OCI-LY1 (cell line): ENCODE results near the gene LHX3.

Experiments
- H2AFZ ChIP-seq: fragments of 200-600 bp; sonication (generic), shearing (Covaris generic); 2 replicates; pipeline ENCODE4 v1.6.0; 2014; ENCODE audit warnings: antibody characterized with exemption, mild to moderate bottlenecking, low read length
- H3F3A ChIP-seq: fragments of 200-600 bp; sonication (generic), shearing (Covaris generic); 2 replicates; pipeline ENCODE4 v1.6.0; 2014; ENCODE audit warnings: mild to moderate bottlenecking, antibody characterized with exemption, low read length, moderate library complexity; ENCODE audit not compliant: insufficient read depth
- H3K27ac ChIP-seq: fragments of 200-600 bp; sonication (generic); 2 replicates; pipeline ENCODE4 v1.5.1; 2014; ENCODE audit warnings: low read length, mixed run types, mild to moderate bottlenecking, low read depth; ENCODE audit not compliant: poor library complexity, severe bottlenecking
- H3K27me3 ChIP-seq: fragments of 200-600 bp; sonication (generic); 2 replicates; pipeline ENCODE4 v1.6.0; 2014; ENCODE audit warnings: antibody characterized with exemption, mild to moderate bottlenecking, low read length, moderate library complexity; ENCODE audit not compliant: insufficient read depth
- H3K36me3 ChIP-seq: fragments of 200-600 bp; sonication (generic); 2 replicates; pipeline ENCODE4 v1.6.1; 2014; ENCODE audit warnings: mild to moderate bottlenecking, antibody characterized with exemption, low read length, moderate library complexity, mixed read lengths; ENCODE audit not compliant: insufficient read depth
- H3K4me1 ChIP-seq: fragments of 200-600 bp; sonication (generic); 2 replicates; pipeline ENCODE4 v1.5.1; 2014; ENCODE audit warnings: mild to moderate bottlenecking, low read length, moderate library complexity; ENCODE audit not compliant: insufficient read depth, severe bottlenecking
- H3K4me2 ChIP-seq: fragments of 200-600 bp; sonication (generic), shearing (Covaris generic); 2 replicates; pipeline ENCODE4 v1.6.1; 2014; ENCODE audit warnings: low read length
- H3K4me3 ChIP-seq: fragments of 200-600 bp; sonication (generic); 2 replicates; pipeline ENCODE4 v1.5.1; 2014; ENCODE audit warnings: low read length, low read depth, mild to moderate bottlenecking, mixed read lengths; ENCODE audit not compliant: poor library complexity, severe bottlenecking
- H3K79me2 ChIP-seq: fragments of 200-600 bp; shearing (Covaris generic); 2 replicates; pipeline ENCODE4 v1.6.1; 2016; ENCODE audit warnings: mixed run types, low read length, mixed read lengths; ENCODE audit not compliant: insufficient read depth
- H3K9ac ChIP-seq: fragments of 200-600 bp; sonication (generic), shearing (Covaris generic); 2 replicates; pipeline ENCODE4 v1.6.1; 2014; ENCODE audit warnings: mild to moderate bottlenecking, low read length, mixed read lengths
- H3K9me2 ChIP-seq: fragments of 200-600 bp; sonication (generic), shearing (Covaris generic); 2 replicates; pipeline ENCODE4 v1.6.1; 2014; ENCODE audit warnings: low read depth, mild to moderate bottlenecking, low read length, mixed read lengths
- H3K9me3 ChIP-seq: fragments of 200-600 bp; shearing (Covaris generic); 2 replicates; pipeline ENCODE4 v1.6.1; 2014; ENCODE audit warnings: low read length, mixed read lengths
- H4K20me1 ChIP-seq: fragments of 200-600 bp; sonication (generic), shearing (Covaris generic); 2 replicates; pipeline ENCODE4 v1.6.0; 2016; ENCODE audit warnings: mild to moderate bottlenecking, low read length; ENCODE audit not compliant: insufficient read depth
- CTCF ChIP-seq: fragments of 200-600 bp; sonication (generic), shearing (Covaris generic); IDR thresholded peaks from 2 replicates; pipeline ENCODE4 v1.5.1; 2017; ENCODE audit warnings: mild to moderate bottlenecking, antibody characterized with exemption, low read length, moderate library complexity, mixed read lengths
- EZH2 ChIP-seq: fragments of 200-600 bp; sonication (generic), shearing (Covaris generic); IDR thresholded peaks from 2 replicates; pipeline ENCODE4 v1.8.0; 2017; ENCODE audit warnings: borderline replicate concordance, mixed run types, mild to moderate bottlenecking, antibody characterized with exemption, low read length, moderate library complexity, mixed read lengths

The LHX3 gene

GRCh38 chr9:136229096-136230065 is 24.5 kb upstream of the LHX3 start:
- Histone ChIP-seq H3K9ac (peak overlapping the region; percentile 43), H4K20me1 (no peaks in the 10 kb centered on the region), H3K27me3 (no peaks in the 10 kb centered on the region), H3F3A (peaks cover 7% of the 10 kb centered on the region; the same call in 1 of the 2 replicates), H3K9me2 (no peaks in the 10 kb centered on the region), H3K36me3 (peaks cover 39% of the 10 kb centered on the region), H3K4me1 (peaks cover 71% of the 10 kb centered on the region), H2AFZ (no peak overlapping the region), H3K79me2 (peaks cover 3% of the 10 kb centered on the region; the same call in 1 of the 2 replicates), H3K9me3 (no peaks in the 10 kb centered on the region), H3K27ac (peak overlapping the region; percentile 99), H3K4me3 (peak overlapping the region; percentile 9), H3K4me2 (peak overlapping the region; percentile 17)
- TF ChIP-seq EZH2 (no peak), CTCF (no peak)

GRCh38 chr9:136228107-136228875 is 23.4 kb upstream of the LHX3 start:
- peak overlapping the region; percentile 17 for H3K4me2 ChIP-seq
- H2AFZ ChIP-seq, result no peak overlapping the region
- no peaks in the 10 kb centered on the region for H3K9me2 ChIP-seq
- H3K9me3 ChIP-seq, result no peaks in the 10 kb centered on the region
- peaks cover 71% of the 10 kb centered on the region for H3K4me1 ChIP-seq
- peak overlapping the region; percentile 43 for H3K9ac ChIP-seq
- H3K27ac ChIP-seq, result peak overlapping the region; percentile 99
- no peaks in the 10 kb centered on the region for H3K27me3 ChIP-seq
- H3K79me2 ChIP-seq, result peaks cover 3% of the 10 kb centered on the region; the same call in 1 of the 2 replicates
- H4K20me1 ChIP-seq, result no peaks in the 10 kb centered on the region
- H3F3A ChIP-seq, result peaks cover 7% of the 10 kb centered on the region; the same call in 1 of the 2 replicates
- TF ChIP-seq CTCF (no peak), EZH2 (no peak)
- H3K36me3 ChIP-seq, result peaks cover 40% of the 10 kb centered on the region
- peak overlapping the region; percentile 9 for H3K4me3 ChIP-seq

GRCh38 chr9:136226680-136227407 is 21.9 kb upstream of the LHX3 start:
- H3K4me2 ChIP-seq, result peak overlapping the region; percentile 76
- no peaks in the 10 kb centered on the region for H3K9me3 ChIP-seq
- TF ChIP-seq EZH2, result no peak
- no peak for TF ChIP-seq CTCF
- peak overlapping the region; percentile 99 for H3K27ac ChIP-seq
- H3K9me2 ChIP-seq, result no peaks in the 10 kb centered on the region
- H2AFZ ChIP-seq, result no peak overlapping the region
- peak overlapping the region; percentile 78 for H3K9ac ChIP-seq
- H3K4me3 ChIP-seq, result peak overlapping the region; percentile 58
- H4K20me1 ChIP-seq, result no peaks in the 10 kb centered on the region
- H3K27me3 ChIP-seq, result no peaks in the 10 kb centered on the region
- H3K4me1 ChIP-seq, result peaks cover 78% of the 10 kb centered on the region
- H3F3A ChIP-seq, result peaks cover 7% of the 10 kb centered on the region; the same call in 1 of the 2 replicates
- H3K79me2 ChIP-seq, result peaks cover 3% of the 10 kb centered on the region; the same call in 1 of the 2 replicates
- H3K36me3 ChIP-seq, result peaks cover 44% of the 10 kb centered on the region
